GM12891 (cell line): ENCODE results near the gene SYT1.

Experiments
- POLR2A ChIP-seq: IDR thresholded peaks from 2 replicates; pipeline ENCODE4 v1.6.1; 2011; ENCODE audit warnings: low read depth, low read length, control low read depth
- POLR2AphosphoS5 ChIP-seq: IDR thresholded peaks from 2 replicates; pipeline ENCODE4 v1.6.1; 2011; ENCODE audit warnings: low read depth, low read length, control low read depth
- SPI1 ChIP-seq: IDR thresholded peaks from 2 replicates; pipeline ENCODE4 v1.6.1; 2011; ENCODE audit warnings: low read depth, low read length, control low read depth
- TAF1 ChIP-seq: IDR thresholded peaks from 2 replicates; pipeline ENCODE4 v1.6.1; 2011; ENCODE audit warnings: low read depth, low read length, control low read depth

DNA sequence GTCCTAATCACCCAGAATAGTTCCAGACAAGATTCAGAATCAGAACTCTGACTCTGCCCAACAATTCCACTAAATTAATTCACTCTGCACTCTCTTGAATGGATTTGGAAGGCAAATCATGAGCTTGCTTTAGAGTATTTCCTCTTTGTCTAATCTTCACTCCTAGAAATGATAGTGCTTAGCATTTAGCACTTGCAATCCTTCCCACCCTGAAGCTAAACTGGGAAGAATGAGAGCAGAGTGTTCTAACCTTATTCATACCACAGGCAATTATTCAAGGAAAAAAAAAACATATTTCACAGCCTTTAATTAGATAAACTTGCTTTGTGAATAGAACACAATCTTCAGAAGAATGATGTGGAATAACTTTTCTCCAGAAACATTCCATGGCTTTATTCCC, 561.5 kb downstream of the SYT1 start:
- TF ChIP-seq POLR2A (no peak), SPI1 (no peak), TAF1 (no peak), POLR2AphosphoS5 (no peak)
